H7 (cell line): ENCODE data around the gene FHL2. TPM values are rescaled to one million over a fixed set of nuclear protein-coding genes. Genes with fewer than 3 reads are reported as not detected.

Source experiments
- DNase-seq: peaks from one replicate; pipeline ENCODE4 v3.0.0; 2012
- H3K27me3 ChIP-seq: 2 replicates; pipeline ENCODE4 v1.6.0; 2011; ENCODE audit warnings: mild to moderate bottlenecking, low read length; ENCODE audit not compliant: control insufficient read depth, insufficient read depth
- H3K36me3 ChIP-seq: replicated peaks from 2 replicates; pipeline ENCODE4 v1.5.1; 2011; ENCODE audit warnings: low read length; ENCODE audit not compliant: control insufficient read depth, insufficient read depth
- H3K4me3 ChIP-seq: 2 replicates; pipeline ENCODE4 v1.5.1; 2011; ENCODE audit warnings: low read depth, mild to moderate bottlenecking, control low read depth, low read length, moderate library complexity; ENCODE audit not compliant: insufficient read depth
- total RNA-seq: library from RNA; depleted of rRNA; stranded (reverse); fragments of >200 nt; shearing (Covaris generic); gene quantifications from 2 replicates; pipeline ENCODE4 v1.2.3, GENCODE V29; 2014

The FHL2 gene
- total RNA-seq, 1 experiment from 2014 or later, result 20.0 TPM

DNA sequence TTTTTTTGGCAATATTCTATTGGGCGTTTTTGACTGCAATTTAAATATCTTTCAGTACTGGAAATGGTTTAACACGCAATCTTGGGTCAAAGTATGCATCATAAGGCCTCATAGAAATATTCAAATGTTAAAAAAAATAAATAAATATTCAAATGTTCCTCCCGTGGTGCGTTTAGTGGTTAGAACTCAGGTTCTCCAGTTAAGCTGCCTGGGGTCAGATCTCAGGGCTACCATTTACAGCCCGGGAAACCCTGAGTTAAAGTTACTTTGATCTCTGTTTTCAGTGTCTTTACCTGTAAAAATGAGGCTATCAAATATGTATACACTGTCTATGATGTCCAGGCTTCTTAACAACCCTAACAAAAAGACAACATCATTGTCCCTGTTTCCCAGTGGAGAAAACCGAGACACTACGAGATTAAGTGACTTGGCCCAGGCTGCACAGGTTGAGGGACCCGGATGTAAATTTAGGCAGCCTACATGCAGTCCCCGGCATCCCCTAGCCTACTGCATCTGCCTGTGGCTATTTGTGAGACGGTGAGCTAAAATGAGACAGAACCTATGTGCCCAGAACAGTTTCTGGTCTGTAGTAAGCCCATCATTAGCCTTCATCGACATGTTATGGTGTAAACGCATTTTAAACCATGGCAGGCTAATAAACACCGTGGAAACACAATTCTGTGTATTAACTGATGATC lies 1.7 kb downstream of the FHL2 start:
- no peak for DNase-seq
- Histone ChIP-seq H3K36me3 (no peaks in the 10 kb centered on the region; the same call in 1 of the 2 replicates), H3K27me3 (peaks cover 13% of the 10 kb centered on the region), H3K4me3 (no peak overlapping the region)

DNA sequence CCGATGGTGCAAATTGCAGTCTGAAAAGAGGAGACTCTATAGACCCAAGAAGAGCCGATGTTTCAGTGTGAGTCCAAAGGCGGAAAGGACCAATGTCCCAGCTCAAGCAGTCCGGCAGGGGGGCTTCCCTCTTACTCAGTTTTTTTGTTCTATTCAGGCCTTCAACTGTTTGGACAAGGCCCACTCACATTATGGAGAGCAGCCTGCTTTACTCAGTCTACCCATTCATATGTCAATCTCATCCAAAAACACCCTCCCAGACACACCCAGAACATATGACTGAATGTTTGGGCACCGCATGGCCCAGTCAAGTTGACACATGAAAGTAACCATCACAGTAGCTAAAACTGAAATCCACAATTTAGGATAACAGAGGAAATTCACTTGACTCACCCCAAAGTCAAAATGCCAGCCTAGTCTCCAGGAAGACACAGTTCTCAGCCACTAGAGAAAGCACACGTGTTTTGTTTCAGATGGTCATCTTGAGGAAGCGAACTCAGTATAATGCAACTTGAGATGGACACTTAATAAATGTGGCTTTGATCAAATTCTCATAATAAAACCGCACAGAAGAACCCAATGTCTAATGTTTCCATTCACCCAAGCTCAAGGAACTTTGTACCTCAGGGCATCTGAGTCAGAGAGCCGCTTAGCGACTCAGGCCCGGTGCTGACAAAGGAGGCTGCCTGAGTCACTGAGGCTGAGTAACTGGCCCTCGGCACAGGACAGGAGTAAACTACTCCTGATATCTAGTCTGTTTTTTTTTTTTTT lies 2.4 kb downstream of the FHL2 start:
- no peak overlapping the region for H3K4me3 ChIP-seq
- H3K36me3 ChIP-seq, result no peaks in the 10 kb centered on the region; the same call in 1 of the 2 replicates
- peaks cover 13% of the 10 kb centered on the region for H3K27me3 ChIP-seq
- DNase-seq, result no peak

- DNase-seq, result no peak
- peaks cover 13% of the 10 kb centered on the region for H3K27me3 ChIP-seq
- no peaks in the 10 kb centered on the region; the same call in 1 of the 2 replicates for H3K36me3 ChIP-seq
- no peak overlapping the region for H3K4me3 ChIP-seq
Measured at GRCh38 chr2:105395691-105396090, 3.2 kb downstream of the FHL2 start.

GRCh38 chr2:105394951-105395611 lies 3.8 kb downstream of the FHL2 start:
- Histone ChIP-seq H3K4me3 (no peak overlapping the region), H3K36me3 (no peaks in the 10 kb centered on the region; the same call in 1 of the 2 replicates), H3K27me3 (peaks cover 13% of the 10 kb centered on the region)
- DNase-seq, result no peak

- DNase-seq, result no peak
- Histone ChIP-seq H3K27me3 (peaks cover 2% of the 10 kb centered on the region; the same call in 1 of the 2 replicates), H3K36me3 (no peaks in the 10 kb centered on the region; the same call in 1 of the 2 replicates), H3K4me3 (no peak overlapping the region)
Measured at GRCh38 chr2:105393373-105394055, 5.3 kb downstream of the FHL2 start.

DNA sequence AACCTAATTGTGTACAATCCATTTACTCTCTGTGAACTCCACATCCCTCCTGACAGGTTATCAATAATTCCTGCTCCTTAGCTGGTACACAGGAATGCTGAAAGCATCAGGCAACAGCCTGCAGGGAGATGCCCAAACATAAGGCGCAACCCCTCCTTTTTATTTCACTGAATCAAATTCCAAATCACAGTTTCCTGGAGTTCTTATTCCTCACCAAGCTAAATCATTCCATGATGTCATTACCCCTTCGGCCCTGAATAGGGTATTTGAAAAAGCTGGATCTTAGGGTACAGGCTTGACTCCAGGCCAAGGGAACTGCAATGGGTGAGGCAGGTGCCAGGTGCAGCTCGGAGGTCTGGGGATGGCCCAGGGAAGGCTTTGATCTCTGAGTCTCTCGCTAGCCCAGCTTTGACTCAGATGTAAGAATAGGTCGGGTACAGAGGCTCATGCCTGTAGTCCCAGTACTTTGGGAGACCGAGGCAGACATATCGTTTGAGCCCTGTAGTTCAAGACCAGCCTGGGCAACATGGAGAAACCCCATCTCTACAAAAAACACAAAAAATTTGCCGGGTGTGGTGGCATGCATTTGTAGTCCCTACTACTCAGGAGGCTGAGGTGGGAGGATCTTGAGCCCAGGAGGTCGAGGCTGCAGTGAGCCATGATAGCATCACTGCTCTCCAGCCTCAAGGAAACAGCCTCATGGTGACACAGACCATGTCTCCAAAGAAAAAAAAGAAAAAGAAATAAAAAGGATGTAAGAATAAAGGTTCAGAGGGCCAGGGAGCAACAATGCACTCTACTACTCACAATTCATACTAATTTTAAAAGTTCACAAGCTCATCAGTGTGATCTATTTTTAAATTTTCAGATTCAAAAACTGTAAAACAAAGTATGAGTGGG lies 6.8 kb downstream of the FHL2 start:
- Histone ChIP-seq H3K4me3 (no peak overlapping the region), H3K36me3 (no peaks in the 10 kb centered on the region; the same call in 1 of the 2 replicates)
- DNase-seq, result no peak

DNA sequence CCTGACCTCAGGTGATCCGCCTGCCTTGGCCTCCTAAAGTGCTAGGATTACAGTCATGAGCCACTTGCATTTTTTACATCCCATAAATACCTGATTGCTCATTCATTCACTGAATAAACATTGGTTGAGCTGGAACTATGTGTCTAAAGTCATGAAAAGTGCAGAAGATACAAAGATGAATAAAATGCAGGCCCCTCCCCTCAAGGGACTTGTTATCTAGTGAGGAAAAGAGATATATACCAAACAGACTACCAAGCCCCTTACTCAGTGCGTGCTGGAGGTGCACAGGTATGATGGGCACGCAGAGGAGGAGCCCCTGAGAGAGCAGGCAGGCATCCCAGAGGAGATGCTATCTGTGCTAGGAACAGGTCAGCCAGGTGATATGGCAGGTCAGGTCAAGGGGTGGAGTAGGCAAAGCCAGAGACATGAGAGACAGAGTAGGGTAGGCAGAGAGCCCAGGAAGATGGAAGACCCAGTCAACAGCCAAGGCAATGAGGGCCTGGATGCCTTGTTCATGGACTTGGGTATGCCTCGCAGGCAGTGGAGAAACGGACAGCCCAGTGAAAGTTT lies 7.7 kb downstream of the FHL2 start:
- H3K4me3 ChIP-seq, result no peak overlapping the region
- H3K36me3 ChIP-seq, result no peaks in the 10 kb centered on the region; the same call in 1 of the 2 replicates
- no peak for DNase-seq

More for the DNA sequence above, 6.8 kb downstream of the FHL2 start:
- no peaks in the 10 kb centered on the region for H3K27me3 ChIP-seq

GRCh38 chr2:105390454-105390853 lies 8.4 kb downstream of the FHL2 start:
- Histone ChIP-seq H3K4me3 (no peak overlapping the region), H3K36me3 (peaks cover 6% of the 10 kb centered on the region)
- no peak for DNase-seq

More for the DNA sequence above, 7.7 kb downstream of the FHL2 start:
- no peaks in the 10 kb centered on the region for H3K27me3 ChIP-seq

DNA sequence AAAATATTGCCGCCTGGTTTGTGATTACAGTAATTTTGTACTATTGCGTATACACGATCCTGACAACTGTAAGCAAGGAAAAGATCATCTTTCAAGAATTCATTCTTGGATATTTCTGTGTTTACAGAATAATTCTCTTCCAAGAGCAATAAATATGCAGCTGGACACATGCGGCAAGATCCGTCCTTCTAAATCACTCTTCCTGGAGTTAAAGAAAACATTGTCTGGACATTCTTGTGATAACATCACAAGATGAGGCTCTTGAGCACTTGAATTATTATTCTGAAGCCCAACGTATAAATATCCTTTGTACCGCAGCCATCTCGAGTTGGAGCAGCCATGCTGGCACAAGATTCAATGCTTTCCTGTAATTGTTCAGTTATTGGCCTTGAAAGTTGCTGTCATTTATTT lies 9.9 kb downstream of the FHL2 start:
- DNase-seq, result no peak
- H3K4me3 ChIP-seq, result no peak overlapping the region
- no peaks in the 10 kb centered on the region for H3K27me3 ChIP-seq
- H3K36me3 ChIP-seq, result peaks cover 13% of the 10 kb centered on the region

More at GRCh38 chr2:105390454-105390853, 8.4 kb downstream of the FHL2 start:
- H3K27me3 ChIP-seq, result no peaks in the 10 kb centered on the region

DNA sequence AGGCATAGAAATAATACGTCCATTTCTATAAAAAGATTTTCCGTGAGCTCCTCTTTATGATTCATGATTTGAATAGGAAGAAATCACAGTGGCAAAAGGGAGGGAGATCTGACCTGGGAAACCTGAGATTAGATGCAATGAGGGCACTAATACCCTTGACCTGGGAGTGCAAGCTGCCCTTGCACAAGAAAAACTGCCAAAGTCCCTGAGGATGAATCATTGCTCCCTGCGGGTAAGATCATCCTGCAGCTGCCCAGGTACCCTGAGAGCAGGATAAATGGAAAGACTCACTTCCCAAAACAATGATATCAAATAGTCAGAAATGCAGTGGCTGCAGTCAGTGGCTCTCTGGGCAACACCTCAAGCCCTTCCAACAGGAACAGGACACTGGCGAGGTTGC lies 11.6 kb downstream of the FHL2 start:
- no peak for DNase-seq
- H3K36me3 ChIP-seq, result peaks cover 13% of the 10 kb centered on the region
- H3K27me3 ChIP-seq, result no peaks in the 10 kb centered on the region
- no peak overlapping the region for H3K4me3 ChIP-seq

DNA sequence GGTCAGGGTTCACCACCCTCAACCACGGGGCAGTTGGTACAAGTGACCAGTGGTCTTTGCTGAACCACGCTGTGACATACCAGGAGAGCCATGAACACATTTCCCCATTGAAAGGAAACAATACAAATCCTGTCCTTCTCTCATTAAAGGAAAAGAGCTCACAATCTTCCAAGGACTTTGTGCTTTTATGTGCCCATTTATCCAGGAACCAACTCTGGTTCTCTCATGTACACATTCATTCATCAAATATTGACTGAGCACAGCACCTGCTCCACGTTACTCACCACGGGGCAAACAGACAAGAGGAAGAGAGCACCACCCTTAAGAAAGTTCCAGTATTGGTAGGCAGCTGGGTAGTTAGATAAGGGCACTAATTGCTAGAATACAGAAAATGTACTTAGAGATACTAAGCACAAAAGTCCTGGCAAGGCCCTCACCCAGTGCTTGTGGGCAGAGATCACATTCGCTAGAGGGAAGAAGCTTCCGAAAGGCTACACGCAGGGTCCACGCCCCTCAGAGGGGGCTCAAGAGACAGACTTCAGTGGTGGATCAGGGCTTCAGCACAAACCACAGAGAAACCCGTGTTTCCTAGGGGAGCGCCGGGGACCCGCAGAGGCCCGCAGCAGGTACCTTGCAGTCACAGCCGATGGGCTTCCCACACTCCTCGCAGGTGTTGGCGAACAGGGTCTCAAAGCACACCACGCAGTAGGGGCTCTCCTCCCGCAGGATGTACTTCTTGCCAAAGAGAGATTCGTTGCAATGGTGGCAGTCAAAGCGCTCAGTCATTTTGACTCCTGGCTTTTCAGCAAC lies 12.9 kb downstream of the FHL2 start:
- H3K4me3 ChIP-seq, result no peak overlapping the region
- no peaks in the 10 kb centered on the region for H3K27me3 ChIP-seq
- peaks cover 13% of the 10 kb centered on the region for H3K36me3 ChIP-seq
- no peak for DNase-seq

DNA sequence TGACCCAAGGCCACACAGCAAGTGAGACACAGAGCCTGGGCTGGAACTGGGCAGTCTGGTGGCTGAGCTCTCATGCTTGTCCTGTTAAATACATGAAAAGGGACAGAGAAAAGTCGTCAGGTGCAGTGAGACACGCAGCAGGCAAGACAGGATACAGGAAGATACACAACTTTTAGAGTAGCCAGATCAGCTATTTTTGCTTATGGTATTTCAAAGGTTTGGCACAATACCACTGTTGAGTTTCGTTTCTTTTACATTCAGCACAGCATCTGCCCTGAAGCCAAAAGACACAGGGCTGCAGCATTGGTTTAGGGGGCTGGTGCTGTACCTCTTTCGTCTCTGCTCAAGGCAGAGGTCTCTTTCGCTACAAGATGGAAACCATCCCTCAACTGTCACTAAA lies 14.0 kb downstream of the FHL2 start:
- Histone ChIP-seq H3K27me3 (no peaks in the 10 kb centered on the region), H3K4me3 (no peak overlapping the region), H3K36me3 (peaks cover 13% of the 10 kb centered on the region)
- no peak for DNase-seq
